ENCODE measurements around the gene SLC6A19. TPM values are rescaled to one million over a fixed set of nuclear protein-coding genes. Genes with fewer than 3 reads are reported as not detected.

The SLC6A19 gene
- total RNA-seq, 1 experiment from 2014 or later = not detected

GRCh38 chr5:1257841-1258240, 56.4 kb downstream of the SLC6A19 start:
- Histone ChIP-seq H3K9me3 (ENCODE audit: low read length) (0 out of 2 replicates have a peak, but pooled peaks cover 5% of the 10 kb centered on the region), H3K27ac (ENCODE audit: low read length) (no peak overlapping the region), H3K27me3 (ENCODE audit: low read length) (no peaks in the 10 kb centered on the region), H3K36me3 (ENCODE audit: low read depth, low read length) (no peaks in the 10 kb centered on the region), H2AFZ (ENCODE audit: low read length) (no peak overlapping the region), H3K79me2 (ENCODE audit: low read length) (no peaks in the 10 kb centered on the region), H3K9me2 (replicated peaks; ENCODE audit: low read length) (no peaks in the 10 kb centered on the region), H4K20me1 (ENCODE audit: low read length) (no peaks in the 10 kb centered on the region), H3K4me3 (ENCODE audit: low read length) (no peak overlapping the region), H3K4me1 (ENCODE audit: insufficient read depth, low read length) (no peaks in the 10 kb centered on the region), H3K9ac (ENCODE audit: low read length) (no peak overlapping the region), H3K4me2 (ENCODE audit: low read length) (no peak overlapping the region), H3F3A (ENCODE audit: low read length, unreplicated experiment) (no peaks in the 10 kb centered on the region)
- intact Hi-C loops (cut with micrococcal nuclease) = no loop called here
- POLR2A ChIA-PET (ENCODE audit: unreplicated experiment) = no interaction called here
- ATAC-seq (no peak), DNase-seq (no peak)
- BruUV-seq (replicated peaks) = no TSS peak
- no peak for TF ChIP-seq EZH2phosphoT487 (IDR thresholded peaks at IDR 0.05; ENCODE audit: borderline replicate concordance, low read length)
- TF ChIP-seq, protein P1, sequence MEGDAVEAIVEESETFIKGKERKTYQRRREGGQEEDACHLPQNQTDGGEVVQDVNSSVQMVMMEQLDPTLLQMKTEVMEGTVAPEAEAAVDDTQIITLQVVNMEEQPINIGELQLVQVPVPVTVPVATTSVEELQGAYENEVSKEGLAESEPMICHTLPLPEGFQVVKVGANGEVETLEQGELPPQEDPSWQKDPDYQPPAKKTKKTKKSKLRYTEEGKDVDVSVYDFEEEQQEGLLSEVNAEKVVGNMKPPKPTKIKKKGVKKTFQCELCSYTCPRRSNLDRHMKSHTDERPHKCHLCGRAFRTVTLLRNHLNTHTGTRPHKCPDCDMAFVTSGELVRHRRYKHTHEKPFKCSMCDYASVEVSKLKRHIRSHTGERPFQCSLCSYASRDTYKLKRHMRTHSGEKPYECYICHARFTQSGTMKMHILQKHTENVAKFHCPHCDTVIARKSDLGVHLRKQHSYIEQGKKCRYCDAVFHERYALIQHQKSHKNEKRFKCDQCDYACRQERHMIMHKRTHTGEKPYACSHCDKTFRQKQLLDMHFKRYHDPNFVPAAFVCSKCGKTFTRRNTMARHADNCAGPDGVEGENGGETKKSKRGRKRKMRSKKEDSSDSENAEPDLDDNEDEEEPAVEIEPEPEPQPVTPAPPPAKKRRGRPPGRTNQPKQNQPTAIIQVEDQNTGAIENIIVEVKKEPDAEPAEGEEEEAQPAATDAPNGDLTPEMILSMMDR (conservative IDR thresholded peaks at IDR 0.05; ENCODE audit: low read depth, low read length) = no peak
- TF ChIP-seq EZH2 (IDR thresholded peaks at IDR 0.05; ENCODE audit: low read length, unreplicated experiment) = no peak
- CTCF ChIA-PET = no interaction called here

DNA sequence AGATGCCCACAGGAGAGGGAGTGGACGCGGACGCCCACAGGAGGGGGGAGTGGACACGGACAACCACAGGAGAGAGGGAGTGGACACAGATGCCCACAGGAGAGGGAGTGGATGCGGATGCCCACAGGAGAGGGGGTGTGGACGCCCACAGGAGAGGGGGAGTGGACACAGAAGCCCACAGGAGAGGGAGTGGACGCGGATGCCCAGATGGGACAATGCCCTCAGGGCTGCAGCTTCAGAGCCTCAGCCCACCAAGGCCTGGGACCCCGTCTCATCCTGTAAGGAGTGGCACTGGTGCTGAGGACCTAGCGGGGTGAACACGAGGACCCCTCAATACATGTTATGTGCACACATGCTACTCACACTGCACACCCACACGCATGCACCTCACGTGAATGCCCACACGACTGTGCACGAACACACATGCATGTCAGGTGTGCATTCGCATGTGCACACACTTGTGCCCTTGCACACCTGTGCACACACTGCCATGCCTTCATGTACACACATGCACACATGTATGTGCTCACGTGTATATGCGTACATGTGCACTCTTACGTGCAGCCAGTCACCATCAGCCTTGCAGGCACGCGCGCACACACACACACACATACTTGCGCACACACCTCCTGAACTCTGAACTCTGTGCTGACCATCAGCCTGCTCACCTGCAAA, 58.5 kb downstream of the SLC6A19 start:
- Histone ChIP-seq H3F3A (ENCODE audit: low read length, unreplicated experiment) (no peaks in the 10 kb centered on the region), H4K20me1 (ENCODE audit: low read length) (no peaks in the 10 kb centered on the region), H2AFZ (ENCODE audit: low read length) (no peak overlapping the region), H3K79me2 (ENCODE audit: low read length) (no peaks in the 10 kb centered on the region), H3K4me2 (ENCODE audit: low read length) (no peak overlapping the region), H3K4me1 (ENCODE audit: insufficient read depth, low read length) (no peaks in the 10 kb centered on the region), H3K27me3 (ENCODE audit: low read length) (no peaks in the 10 kb centered on the region), H3K36me3 (ENCODE audit: low read depth, low read length) (no peaks in the 10 kb centered on the region), H3K27ac (ENCODE audit: low read length) (no peak overlapping the region), H3K9me2 (replicated peaks; ENCODE audit: low read length) (no peaks in the 10 kb centered on the region), H3K9ac (ENCODE audit: low read length) (no peak overlapping the region), H3K4me3 (ENCODE audit: low read length) (no peak overlapping the region), H3K9me3 (ENCODE audit: low read length) (0 out of 2 replicates have a peak, but pooled peaks cover 7% of the 10 kb centered on the region)
- intact Hi-C loops (cut with micrococcal nuclease) = no loop called here
- DNase-seq = no peak
- ATAC-seq = no peak
- BruUV-seq (replicated peaks) = no TSS peak
- POLR2A ChIA-PET (ENCODE audit: unreplicated experiment) = no interaction called here
- TF ChIP-seq, protein P1 (conservative IDR thresholded peaks at IDR 0.05; ENCODE audit: low read depth, low read length) = no peak
- TF ChIP-seq EZH2 (IDR thresholded peaks at IDR 0.05; ENCODE audit: low read length, unreplicated experiment) (no peak), EZH2phosphoT487 (IDR thresholded peaks at IDR 0.05; ENCODE audit: borderline replicate concordance, low read length) (no peak)
- CTCF ChIA-PET = no interaction called here

DNA sequence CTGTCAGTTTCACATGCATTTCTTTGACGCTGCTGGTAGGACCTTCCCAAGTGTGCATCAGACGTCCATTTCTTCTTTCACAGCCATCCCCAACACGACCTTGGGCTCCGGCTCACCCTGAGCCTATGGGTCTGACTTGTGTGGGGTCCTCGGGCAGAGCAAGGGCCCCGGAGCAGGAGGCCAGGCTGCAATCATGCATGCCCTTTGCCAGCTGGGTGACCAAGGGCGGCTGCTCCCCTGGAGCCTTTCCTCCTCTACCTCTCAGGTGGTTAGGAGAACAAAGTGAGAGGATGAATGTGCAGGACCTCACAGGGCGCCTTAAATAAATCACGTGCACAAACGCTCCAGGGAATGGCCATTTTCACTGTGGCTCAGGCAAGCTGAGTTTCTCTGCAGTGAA, 60.2 kb downstream of the SLC6A19 start:
- intact Hi-C loops (cut with micrococcal nuclease) = no loop called here
- H2AFZ ChIP-seq (ENCODE audit: low read length) = no peak overlapping the region
- DNase-seq (no peak), ATAC-seq (no peak)
- no TSS peak for BruUV-seq (replicated peaks)
- H3K4me3 ChIP-seq (ENCODE audit: low read length) = no peak overlapping the region
- H3K36me3 ChIP-seq (ENCODE audit: low read depth, low read length) = no peaks in the 10 kb centered on the region
- no peak overlapping the region for H3K27ac ChIP-seq (ENCODE audit: low read length)
- H3K9me2 ChIP-seq (replicated peaks; ENCODE audit: low read length) = no peaks in the 10 kb centered on the region
- H4K20me1 ChIP-seq (ENCODE audit: low read length) = no peaks in the 10 kb centered on the region
- 0 out of 2 replicates have a peak, but pooled peaks cover 7% of the 10 kb centered on the region for H3K9me3 ChIP-seq (ENCODE audit: low read length)
- no peaks in the 10 kb centered on the region for H3K4me1 ChIP-seq (ENCODE audit: insufficient read depth, low read length)
- H3K79me2 ChIP-seq (ENCODE audit: low read length) = no peaks in the 10 kb centered on the region
- H3K9ac ChIP-seq (ENCODE audit: low read length) = no peak overlapping the region
- no peak for TF ChIP-seq EZH2phosphoT487 (IDR thresholded peaks at IDR 0.05; ENCODE audit: borderline replicate concordance, low read length)
- TF ChIP-seq, protein P1 (conservative IDR thresholded peaks at IDR 0.05; ENCODE audit: low read depth, low read length) = no peak
- TF ChIP-seq EZH2 (IDR thresholded peaks at IDR 0.05; ENCODE audit: low read length, unreplicated experiment) = no peak
- ChIA-PET POLR2A (ENCODE audit: unreplicated experiment) (no interaction called here), CTCF (no interaction called here)
- H3F3A ChIP-seq (ENCODE audit: low read length, unreplicated experiment) = no peaks in the 10 kb centered on the region
- no peaks in the 10 kb centered on the region for H3K27me3 ChIP-seq (ENCODE audit: low read length)
- H3K4me2 ChIP-seq (ENCODE audit: low read length) = no peak overlapping the region
